SK-N-SH (cell line): ENCODE measurements around the gene TRAPPC12.

Experiments used
- EP300 ChIP-seq, 2 experiments: IDR thresholded peaks; 2 replicates each; pipeline versions ENCODE4 v1.4.0 to v1.6.1; 2012; ENCODE audit warnings: borderline replicate concordance in 1 of 2, low read depth in 1 of 2, low read length in 1 of 2
- MXI1 ChIP-seq: IDR thresholded peaks from 2 replicates; pipeline ENCODE4 v1.6.1; 2012; ENCODE audit warnings: mild to moderate bottlenecking, low read depth, low read length, improper control_type of control experiment
- POLR2AphosphoS5 ChIP-seq: IDR thresholded peaks from 2 replicates; pipeline ENCODE4 v1.6.1; 2012; ENCODE audit warnings: low read depth, low read length
- RAD21 ChIP-seq: IDR thresholded peaks from 2 replicates; pipeline ENCODE4 v1.6.1; 2012; ENCODE audit warnings: mild to moderate bottlenecking, low read length

- TF ChIP-seq POLR2AphosphoS5 = no peak
- no peak for TF ChIP-seq RAD21
- no peak for TF ChIP-seq MXI1
- no peak for TF ChIP-seq EP300 (IDR thresholded peaks at IDR 0.05; ENCODE audit: borderline replicate concordance in 1 of 2, low read depth in 1 of 2, low read length in 1 of 2)
Observed at GRCh38 chr2:3434654-3435053, 55.2 kb downstream of the TRAPPC12 start.
